ENCODE data around the gene FILIP1L. TPM values are rescaled to one million over a fixed set of nuclear protein-coding genes. Genes with fewer than 3 reads are reported as not detected.

FILIP1L gene
- total and polyA plus RNA-seq, 8 donors, result 10.6 to 98.4 (median 57.0) TPM

Small RNA genes lying within 50 kb of the gene (small RNA-seq; reads per million reads assigned to genes)
- gene MIR3921, result 0 to 0.77 (median 0.22) reads per million in 4 donors

Other genes starting within 250 kb of the FILIP1L start
- gene TBC1D23, start 146.5 kb upstream of the FILIP1L start, total RNA-seq, result 10 to 100 TPM in 3 of 5 donors, 1 to 10 TPM in 2; 7.0 to 79.5 (median 61.4) TPM
- gene TBC1D23, start 146.5 kb upstream of the FILIP1L start, polyA plus RNA-seq, result 10 to 100 TPM; 14.6 to 19.4 (median 15.1) TPM
- 10 to 100 TPM in 4 of 5 donors, 1 to 10 TPM in 1; 4.3 to 53.1 (median 35.1) TPM for gene NIT2, start 220.3 kb upstream of the FILIP1L start, total RNA-seq
- 10 to 100 TPM; 17.6 to 37.4 (median 24.1) TPM for gene NIT2, start 220.3 kb upstream of the FILIP1L start, polyA plus RNA-seq

Data from stomach (tissue), 8 donors.